ENCODE measurements around the gene CEP350.
"Not testable (repeated sequence)": the region's sequence is repeated elsewhere in the genome, so short reads cannot be mapped to it uniquely, and the experiment has no call there.

CEP350 gene

GRCh38 chr1:180133688-180134087 is 179.1 kb downstream of the CEP350 start:
- DNase-seq, result not testable (repeated sequence)

GRCh38 chr1:180135535-180135934 is 180.9 kb downstream of the CEP350 start:
- no peak for DNase-seq

GRCh38 chr1:180136331-180136967 is 181.8 kb downstream of the CEP350 start:
- DNase-seq, result no peak

GRCh38 chr1:180136968-180137356 is 182.4 kb downstream of the CEP350 start:
- no peak for DNase-seq

GRCh38 chr1:180137776-180138175 is 183.2 kb downstream of the CEP350 start:
- no peak for DNase-seq

- DNase-seq, result no peak
These were observed 186.8 kb downstream of the CEP350 start for GRCh38 chr1:180141381-180141934.

- DNase-seq, result no peak
These were observed 188.7 kb downstream of the CEP350 start for GRCh38 chr1:180143359-180143758.

GRCh38 chr1:180144659-180145357 is 190.2 kb downstream of the CEP350 start:
- no peak for DNase-seq

GRCh38 chr1:180145446-180145845 is 190.8 kb downstream of the CEP350 start:
- no peak for DNase-seq

- no peak for DNase-seq
These were observed 196.4 kb downstream of the CEP350 start for GRCh38 chr1:180150982-180151381.

- no peak for DNase-seq
These were observed 196.9 kb downstream of the CEP350 start for GRCh38 chr1:180151508-180151907.

GRCh38 chr1:180152588-180152987 is 198.0 kb downstream of the CEP350 start:
- no peak for DNase-seq

- no peak for DNase-seq
These were observed 198.4 kb downstream of the CEP350 start for GRCh38 chr1:180153032-180153431.

- no peak for DNase-seq
These were observed 199.4 kb downstream of the CEP350 start for GRCh38 chr1:180154003-180154324.

GRCh38 chr1:180154325-180155181 is 199.9 kb downstream of the CEP350 start, which contains the start of gene QSOX1:
Gene QSOX1 (plus strand): TSS chr1:180154869. CDS start chr1:180154908, 39 bp downstream.
- DNase-seq, result peak; percentile 86 to 87

- DNase-seq, result peak in 1 of 2 donors; percentile 36
These were observed 200.6 kb downstream of the CEP350 start for GRCh38 chr1:180155182-180155682.

GRCh38 chr1:180156201-180156600 is 201.6 kb downstream of the CEP350 start:
- DNase-seq, result no peak

- no peak for DNase-seq
These were observed 202.1 kb downstream of the CEP350 start for GRCh38 chr1:180156631-180157091.

GRCh38 chr1:180157108-180157507 is 202.5 kb downstream of the CEP350 start:
- DNase-seq, result no peak

GRCh38 chr1:180157576-180158057 is 203.0 kb downstream of the CEP350 start:
- no peak for DNase-seq

GRCh38 chr1:180158149-180159147 is 203.8 kb downstream of the CEP350 start:
- no peak for DNase-seq

GRCh38 chr1:180160357-180160756 is 205.7 kb downstream of the CEP350 start:
- DNase-seq, result no peak
